ENCODE results near the gene LRBA.

The LRBA gene

GRCh38 chr4:150363721-150364688, 651.1 kb downstream of the LRBA start:
- no peak for DNase-seq

DNA sequence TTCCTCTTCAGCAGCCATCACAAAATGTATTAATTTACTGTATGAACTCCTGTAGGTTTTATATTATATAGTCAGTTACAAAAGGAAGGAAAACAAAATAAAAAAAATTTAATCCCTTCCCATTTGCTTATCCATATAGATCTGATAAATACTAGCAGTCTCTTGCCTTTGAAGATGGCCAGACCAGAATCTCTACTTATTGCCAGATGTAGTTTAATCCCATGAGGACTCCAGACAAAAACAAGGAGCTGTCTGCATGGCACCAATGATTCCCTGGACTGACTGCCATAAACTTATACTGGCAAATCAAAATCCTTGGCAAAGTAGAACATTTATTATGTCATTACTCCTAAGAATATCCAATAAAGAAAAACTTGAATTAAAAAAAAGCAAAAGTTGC, 656.4 kb downstream of the LRBA start:
- no peak for DNase-seq

GRCh38 chr4:150357829-150358228, 657.3 kb downstream of the LRBA start:
- no peak for DNase-seq

- no peak for DNase-seq
These were observed 659.1 kb downstream of the LRBA start for GRCh38 chr4:150355858-150356455.

- DNase-seq = no peak
These were observed 659.7 kb downstream of the LRBA start for GRCh38 chr4:150355418-150355817.

GRCh38 chr4:150354214-150354796, 660.8 kb downstream of the LRBA start:
- DNase-seq = no peak

DNA sequence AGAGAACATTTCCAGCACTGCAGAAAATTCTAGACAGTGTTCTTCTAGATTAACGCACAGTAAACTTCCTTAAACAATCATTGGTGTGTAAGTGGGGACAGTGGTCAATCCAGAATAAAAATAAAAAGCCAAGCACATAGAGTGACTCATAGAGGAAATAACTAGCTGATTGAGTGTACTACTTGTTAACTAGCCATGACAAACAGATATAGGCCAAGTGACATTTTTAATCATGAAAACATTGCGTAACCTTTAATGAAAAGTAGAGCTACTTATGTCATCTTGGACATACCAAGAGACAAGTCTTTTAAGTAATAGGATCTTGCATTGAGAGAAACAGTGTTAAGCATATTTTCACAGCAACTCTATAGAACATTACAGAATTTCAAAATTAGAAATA, 667.0 kb downstream of the LRBA start:
- DNase-seq = no peak

- DNase-seq = no peak
These were observed 669.8 kb downstream of the LRBA start for GRCh38 chr4:150345207-150345744.

- no peak for DNase-seq
These were observed 671.3 kb downstream of the LRBA start for GRCh38 chr4:150343796-150344195.

- DNase-seq = no peak
These were observed 672.1 kb downstream of the LRBA start for GRCh38 chr4:150342945-150343344.

GRCh38 chr4:150337734-150338133, 677.4 kb downstream of the LRBA start:
- peak; percentile 6 for DNase-seq

GRCh38 chr4:150336676-150337412, 678.2 kb downstream of the LRBA start:
- no peak for DNase-seq

DNA sequence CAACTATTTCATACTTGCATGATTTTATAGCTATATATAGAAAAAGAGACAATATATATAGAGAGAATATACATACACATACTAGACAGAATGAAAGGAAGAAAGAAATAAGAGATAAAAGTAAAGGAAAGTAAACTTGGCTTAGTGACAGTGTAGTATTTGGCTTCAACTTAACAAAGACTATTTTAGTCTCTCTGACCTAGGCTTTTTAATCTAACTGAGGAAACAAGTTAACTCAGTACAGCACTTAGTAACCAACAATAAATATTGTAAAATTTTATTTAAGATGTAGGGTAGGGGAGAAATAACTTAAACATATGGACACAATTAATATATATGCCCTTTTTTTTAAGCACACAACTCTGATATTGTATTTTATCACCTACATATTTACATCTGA, 682.1 kb downstream of the LRBA start:
- DNase-seq = no peak

DNA sequence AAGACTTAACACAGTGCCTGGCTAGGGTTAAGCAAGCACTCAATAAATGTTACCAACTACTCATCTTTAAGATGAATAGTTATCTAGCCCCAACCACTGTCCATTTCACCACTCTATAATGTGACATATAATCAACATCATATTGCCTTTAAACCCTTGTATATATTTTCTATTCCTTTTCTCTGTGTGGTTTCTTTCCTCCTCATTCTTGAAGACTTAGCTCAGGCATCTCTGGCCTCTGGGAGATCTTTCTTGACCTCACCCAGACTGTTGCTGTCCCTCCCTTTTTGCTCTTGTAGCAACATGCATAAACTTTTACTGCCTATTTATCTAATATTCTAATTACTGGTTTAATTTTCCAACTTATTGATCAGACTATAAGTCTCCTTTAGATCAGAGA, 683.0 kb downstream of the LRBA start:
- no peak for DNase-seq

GRCh38 chr4:150329373-150329772, 685.7 kb downstream of the LRBA start:
- DNase-seq = no peak

- DNase-seq = no peak
These were observed 686.6 kb downstream of the LRBA start for GRCh38 chr4:150328496-150328895.

- DNase-seq = no peak
These were observed 687.8 kb downstream of the LRBA start for GRCh38 chr4:150327262-150327780.

- no peak for DNase-seq
These were observed 689.2 kb downstream of the LRBA start for GRCh38 chr4:150325872-150326271.

- DNase-seq = no peak
These were observed 691.4 kb downstream of the LRBA start for GRCh38 chr4:150323406-150324325.

- no peak for DNase-seq
These were observed 692.4 kb downstream of the LRBA start for GRCh38 chr4:150322646-150323045.

DNA sequence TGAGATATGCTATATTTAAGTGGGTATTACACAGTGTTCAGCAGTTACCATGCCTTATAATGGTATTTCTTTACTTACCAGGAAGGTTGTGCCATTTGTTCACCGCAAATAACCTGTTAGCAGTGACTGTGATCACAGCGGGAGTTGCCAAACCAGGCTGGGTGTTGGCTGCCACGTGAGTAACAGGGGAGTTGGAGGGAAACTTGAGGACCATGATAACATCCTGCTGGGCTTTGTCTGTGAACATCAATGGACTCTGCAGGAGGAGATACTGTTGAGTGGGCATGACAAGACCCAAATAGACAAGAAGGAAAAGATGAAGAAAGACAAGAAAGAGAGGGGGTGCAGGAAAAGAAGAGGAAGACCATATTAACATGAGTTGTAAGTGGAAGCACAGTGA, 694.0 kb downstream of the LRBA start:
- DNase-seq = no peak

Measured in right kidney (tissue), 1 donor.